AG09309 (cell line): ENCODE results near the gene PLD5.

Experiments
- DNase-seq: peaks from one replicate; pipeline ENCODE4 v3.0.0-alpha.2; 2010; ENCODE audit warnings: low read depth
- H3K4me3 ChIP-seq: 2 replicates; pipeline ENCODE4 v1.5.1; 2011; ENCODE audit warnings: mild to moderate bottlenecking, low read depth, low read length, moderate library complexity; ENCODE audit not compliant: control insufficient read depth
- CTCF ChIP-seq: IDR thresholded peaks from 2 replicates; pipeline ENCODE4 v1.5.1; 2011; ENCODE audit warnings: mild to moderate bottlenecking, low read depth, low read length, inconsistent platforms; ENCODE audit not compliant: insufficient read depth, control insufficient read depth; ENCODE audit errors: missing control alignments

PLD5 gene

GRCh38 chr1:242089911-242090310, 434.6 kb downstream of the PLD5 start:
- no peak for DNase-seq

GRCh38 chr1:242088875-242089274, 435.6 kb downstream of the PLD5 start:
- no peak for DNase-seq
- H3K4me3 ChIP-seq = no peak overlapping the region
- TF ChIP-seq CTCF = no peak

More at GRCh38 chr1:242089911-242090310, 434.6 kb downstream of the PLD5 start:
- no peak overlapping the region for H3K4me3 ChIP-seq
- no peak for TF ChIP-seq CTCF

- no peak for TF ChIP-seq CTCF
- no peak for DNase-seq
- H3K4me3 ChIP-seq = no peak overlapping the region
Measured at GRCh38 chr1:242086706-242087105, 437.8 kb downstream of the PLD5 start.

GRCh38 chr1:242086093-242086492, 438.4 kb downstream of the PLD5 start:
- no peak for TF ChIP-seq CTCF
- no peak overlapping the region for H3K4me3 ChIP-seq
- DNase-seq = no peak

GRCh38 chr1:242083742-242084141, 440.8 kb downstream of the PLD5 start:
- no peak overlapping the region for H3K4me3 ChIP-seq
- TF ChIP-seq CTCF = no peak
- no peak for DNase-seq

GRCh38 chr1:242081446-242081845, 443.1 kb downstream of the PLD5 start:
- no peak for DNase-seq

More at GRCh38 chr1:242081446-242081845, 443.1 kb downstream of the PLD5 start:
- no peak for TF ChIP-seq CTCF
- H3K4me3 ChIP-seq = no peak overlapping the region
